Type B pancreatic cell (in vitro differentiated cells): ENCODE results near the gene NAGA. TPM values are rescaled to one million over a fixed set of nuclear protein-coding genes. Genes with fewer than 3 reads are reported as not detected.

Source experiments
- DNase-seq: peaks from one replicate; pipeline ENCODE4 v3.0.0; 2021; ENCODE audit warnings: mixed read lengths; ENCODE audit not compliant: unreplicated experiment; ENCODE audit errors: extremely low spot score
- H3K27ac Mint-ChIP-seq: 2 replicates; pipeline ENCODE4 v1.8.0; 2021; ENCODE audit warnings: mild to moderate bottlenecking, mixed read lengths
- H3K27me3 Mint-ChIP-seq: 2 replicates; pipeline ENCODE4 v1.8.0; 2021; ENCODE audit warnings: mixed read lengths
- H3K36me3 Mint-ChIP-seq: 2 replicates; pipeline ENCODE4 v1.8.0; 2021; ENCODE audit warnings: mixed read lengths
- H3K4me1 Mint-ChIP-seq: one replicate; pipeline ENCODE4 v1.8.0; 2021; ENCODE audit warnings: mixed read lengths; ENCODE audit not compliant: unreplicated experiment
- H3K4me3 Mint-ChIP-seq: 2 replicates; pipeline ENCODE4 v1.8.0; 2021; ENCODE audit warnings: mild to moderate bottlenecking, mixed read lengths
- H3K9me3 Mint-ChIP-seq: 2 replicates; pipeline ENCODE4 v1.8.0; 2021; ENCODE audit warnings: mixed read lengths
- CTCF ChIP-seq: fragments of 200-600 bp; sonication (generic); conservative IDR thresholded peaks from 2 replicates; pipeline ENCODE4 v1.5.0; 2021; ENCODE audit warnings: antibody characterized with exemption, mild to moderate bottlenecking
- total RNA-seq: library from RNA; stranded (reverse); gene quantifications from 2 replicates; pipeline ENCODE4 v1.2.1, GENCODE V29; 2021; ENCODE audit warnings: low replicate concordance

Gene NAGA
- total RNA-seq, 1 donor from 2014 or later = 24.1 TPM

- DNase-seq = no peak
- H3K36me3 Mint-ChIP-seq = peaks cover 7% of the 10 kb centered on the region
- H3K27ac Mint-ChIP-seq = no peak overlapping the region
- TF ChIP-seq CTCF = no peak
- no peak overlapping the region for H3K4me3 Mint-ChIP-seq
- no peaks in the 10 kb centered on the region for H3K27me3 Mint-ChIP-seq
- peaks cover 8% of the 10 kb centered on the region for H3K9me3 Mint-ChIP-seq
- H3K4me1 Mint-ChIP-seq = no peaks in the 10 kb centered on the region
Measured at GRCh38 chr22:42052765-42053164, 17.8 kb downstream of the NAGA start.

- no peak for DNase-seq
- no peak for TF ChIP-seq CTCF
- Mint-ChIP-seq H3K9me3 (no peaks in the 10 kb centered on the region), H3K36me3 (no peaks in the 10 kb centered on the region), H3K4me1 (no peaks in the 10 kb centered on the region), H3K27me3 (no peaks in the 10 kb centered on the region), H3K4me3 (no peak overlapping the region), H3K27ac (no peak overlapping the region)
Measured at GRCh38 chr22:42050641-42051180, 19.9 kb downstream of the NAGA start.

- TF ChIP-seq CTCF = no peak
- H3K36me3 Mint-ChIP-seq = no peaks in the 10 kb centered on the region
- H3K4me3 Mint-ChIP-seq = no peak overlapping the region
- peaks cover 5% of the 10 kb centered on the region for H3K27me3 Mint-ChIP-seq
- no peak overlapping the region for H3K27ac Mint-ChIP-seq
- DNase-seq = no peak
- H3K9me3 Mint-ChIP-seq = peaks cover 10% of the 10 kb centered on the region
- no peaks in the 10 kb centered on the region for H3K4me1 Mint-ChIP-seq
Measured at GRCh38 chr22:42041784-42042183, 28.8 kb downstream of the NAGA start.

- TF ChIP-seq CTCF = no peak
- peaks cover 14% of the 10 kb centered on the region for H3K9me3 Mint-ChIP-seq
- no peak overlapping the region for H3K4me3 Mint-ChIP-seq
Measured at GRCh38 chr22:42039271-42039670, 31.3 kb downstream of the NAGA start.

GRCh38 chr22:42035256-42035655 is 35.4 kb downstream of the NAGA start:
- no peak overlapping the region for H3K27ac Mint-ChIP-seq
- TF ChIP-seq CTCF = no peak
- no peaks in the 10 kb centered on the region for H3K4me1 Mint-ChIP-seq
- H3K9me3 Mint-ChIP-seq = peaks cover 8% of the 10 kb centered on the region
- H3K27me3 Mint-ChIP-seq = peaks cover 22% of the 10 kb centered on the region
- no peaks in the 10 kb centered on the region for H3K36me3 Mint-ChIP-seq
- DNase-seq = no peak
- no peak overlapping the region for H3K4me3 Mint-ChIP-seq

More at GRCh38 chr22:42039271-42039670, 31.3 kb downstream of the NAGA start:
- no peak overlapping the region for H3K27ac Mint-ChIP-seq
- H3K36me3 Mint-ChIP-seq = no peaks in the 10 kb centered on the region
- no peaks in the 10 kb centered on the region for H3K4me1 Mint-ChIP-seq
- peaks cover 11% of the 10 kb centered on the region for H3K27me3 Mint-ChIP-seq
- DNase-seq = no peak
